Esophagus muscularis mucosa (tissue), 4 donors: ENCODE results near the gene TSHR. TPM values are rescaled to one million over a fixed set of nuclear protein-coding genes. Genes with fewer than 3 reads are reported as not detected.

Source experiments
- DNase-seq: peaks from one replicate; pipeline ENCODE4 v3.0.0-alpha.2; 2017; ENCODE audit errors: extremely low spot score
- H3K27ac ChIP-seq, 4 donors: fragments of 200-600 bp; sonication (generic); replicated peaks in 1 of 4; 1 replicate in 3 of 4; 2 replicates in 1 of 4; pipeline ENCODE4 v1.5.1; 2016 to 2019; ENCODE audit warnings: mild to moderate bottlenecking in 1 of 4
- H3K27me3 ChIP-seq, 4 donors: fragments of 200-600 bp; sonication (generic); one replicate each; pipeline versions ENCODE4 v1.5.1 to v1.6.0; 2016 to 2019
- H3K36me3 ChIP-seq, 4 donors: fragments of 200-600 bp; sonication (generic); one replicate each; pipeline ENCODE4 v1.5.1; 2016 to 2019
- H3K4me1 ChIP-seq, 4 donors: fragments of 200-600 bp; sonication (generic); one replicate each; pipeline ENCODE4 v1.5.1; 2016 to 2019
- H3K4me3 ChIP-seq, 4 donors: fragments of 200-600 bp; sonication (generic); 1 replicate in 2 of 4; 2 replicates in 2 of 4; pipeline ENCODE4 v1.5.1; 2016 to 2019; ENCODE audit warnings: mild to moderate bottlenecking in 4 of 4, moderate library complexity in 1 of 4
- H3K9me3 ChIP-seq, 4 donors: fragments of 200-600 bp; sonication (generic); 1 replicate in 3 of 4; 2 replicates in 1 of 4; pipeline ENCODE4 v1.5.1; 2016 to 2019
- EP300 ChIP-seq: sonication (generic); formaldehyde crosslinking; IDR thresholded peaks from one replicate; pipeline ENCODE4 v1.6.1; 2017; ENCODE audit warnings: antibody characterized with exemption
- POLR2A ChIP-seq: fragments of 450-650 bp; IDR thresholded peaks from one replicate; pipeline ENCODE4 v1.6.1; 2017; ENCODE audit warnings: antibody characterized with exemption, moderate library complexity, mild to moderate bottlenecking, low read depth
- POLR2AphosphoS5 ChIP-seq, 2 donors: sonication (generic); formaldehyde crosslinking; IDR thresholded peaks; one replicate each; pipeline ENCODE4 v1.6.1; 2017; ENCODE audit warnings: antibody characterized with exemption in 2 of 2
- WGBS: methylation state at CpG from one replicate; pipeline ENCODE4 v1.1.5; 2018; 5-methylcytosine and 5-hydroxymethylcytosine counted together
- intact Hi-C: fragments of 100-400 bp; cut with DNase I; formaldehyde crosslinking; loops from one replicate; pipeline ENCODE4 v1.15.1; 2023
- total RNA-seq, 4 donors: library from RNA; depleted of rRNA; stranded (reverse); fragments of >200 nt; gene quantifications; one replicate each; pipeline versions ENCODE4 v1.1.0 to v1.2.1, GENCODE V29; 2016
- TF ChIP-seq, protein P1 (sequence below), 3 experiments: fragments of 200-600 bp in 2 of 3; fragments of 450-650 bp in 1 of 3; sonication (generic) in 2 of 3; IDR thresholded peaks; one replicate each; pipeline ENCODE4 v1.5.1; 2017 to 2019; ENCODE audit warnings: antibody characterized with exemption in 3 of 3, mild to moderate bottlenecking in 2 of 3, moderate library complexity in 1 of 3

Gene TSHR
- total RNA-seq, 4 donors from 2014 or later = 0.17 TPM; not detected in 3

DNA sequence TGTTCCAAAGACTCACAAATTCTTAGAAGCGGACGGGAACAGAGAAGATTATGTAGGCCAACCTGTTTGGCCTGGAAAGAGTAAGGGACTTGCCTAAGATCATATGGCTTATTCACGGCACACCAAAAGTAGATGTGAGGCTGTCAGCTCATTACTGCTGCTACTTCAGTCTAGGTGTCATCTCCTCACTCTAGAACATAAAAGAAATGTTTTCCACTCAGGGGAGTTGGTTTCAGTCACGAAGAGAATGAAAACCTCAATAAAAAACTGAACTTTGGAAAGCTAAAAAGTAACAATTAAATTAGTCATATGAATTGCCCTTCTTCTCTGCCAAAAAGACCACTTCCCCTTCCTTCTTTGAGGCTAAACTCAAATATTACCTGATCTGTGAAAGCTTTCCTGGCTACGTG is 13.2 kb upstream of the TSHR start:
- Histone ChIP-seq H3K27ac (peak overlapping the region; percentile 36 to 73 (median 54)), H3K9me3 (no peaks in the 10 kb centered on the region), H3K36me3 (peaks cover 0 to 7% (median 0%) of the 10 kb centered on the region in 4 donors), H3K4me1 (peaks cover 11 to 17% (median 16%) of the 10 kb centered on the region in 4 donors), H3K4me3 (peak overlapping the region; percentile 64 to 78 (median 70)), H3K27me3 (peaks cover 0 to 14% (median 0%) of the 10 kb centered on the region in 4 donors)
- WGBS = 59% methylated on average over 5 of the region's 5 CpGs
- intact Hi-C loops = no loop called here
- no peak for DNase-seq
- TF ChIP-seq EP300 = no peak
- no peak for TF ChIP-seq POLR2AphosphoS5 (IDR thresholded peaks at IDR 0.05)
- no peak for TF ChIP-seq POLR2A
- TF ChIP-seq, protein P1, sequence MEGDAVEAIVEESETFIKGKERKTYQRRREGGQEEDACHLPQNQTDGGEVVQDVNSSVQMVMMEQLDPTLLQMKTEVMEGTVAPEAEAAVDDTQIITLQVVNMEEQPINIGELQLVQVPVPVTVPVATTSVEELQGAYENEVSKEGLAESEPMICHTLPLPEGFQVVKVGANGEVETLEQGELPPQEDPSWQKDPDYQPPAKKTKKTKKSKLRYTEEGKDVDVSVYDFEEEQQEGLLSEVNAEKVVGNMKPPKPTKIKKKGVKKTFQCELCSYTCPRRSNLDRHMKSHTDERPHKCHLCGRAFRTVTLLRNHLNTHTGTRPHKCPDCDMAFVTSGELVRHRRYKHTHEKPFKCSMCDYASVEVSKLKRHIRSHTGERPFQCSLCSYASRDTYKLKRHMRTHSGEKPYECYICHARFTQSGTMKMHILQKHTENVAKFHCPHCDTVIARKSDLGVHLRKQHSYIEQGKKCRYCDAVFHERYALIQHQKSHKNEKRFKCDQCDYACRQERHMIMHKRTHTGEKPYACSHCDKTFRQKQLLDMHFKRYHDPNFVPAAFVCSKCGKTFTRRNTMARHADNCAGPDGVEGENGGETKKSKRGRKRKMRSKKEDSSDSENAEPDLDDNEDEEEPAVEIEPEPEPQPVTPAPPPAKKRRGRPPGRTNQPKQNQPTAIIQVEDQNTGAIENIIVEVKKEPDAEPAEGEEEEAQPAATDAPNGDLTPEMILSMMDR (IDR thresholded peaks at IDR 0.05) = no peak

GRCh38 chr14:80944861-80945617 is 10.4 kb upstream of the TSHR start:
- no peak overlapping the region for H3K4me3 ChIP-seq
- DNase-seq = no peak
- no peak for TF ChIP-seq POLR2A
- TF ChIP-seq POLR2AphosphoS5 (IDR thresholded peaks at IDR 0.05) = no peak
- TF ChIP-seq, protein P1 (IDR thresholded peaks at IDR 0.05) = no peak
- no peak for TF ChIP-seq EP300
- no peaks in the 10 kb centered on the region for H3K36me3 ChIP-seq
- H3K9me3 ChIP-seq = no peaks in the 10 kb centered on the region
- peaks cover 11 to 17% (median 16%) of the 10 kb centered on the region in 4 donors for H3K4me1 ChIP-seq
- no peak overlapping the region for H3K27ac ChIP-seq
- 86% methylated on average over 5 of the region's 5 CpGs for WGBS
- H3K27me3 ChIP-seq = peaks cover 0 to 18% (median 0%) of the 10 kb centered on the region in 4 donors
- intact Hi-C loops = no loop called here

DNA sequence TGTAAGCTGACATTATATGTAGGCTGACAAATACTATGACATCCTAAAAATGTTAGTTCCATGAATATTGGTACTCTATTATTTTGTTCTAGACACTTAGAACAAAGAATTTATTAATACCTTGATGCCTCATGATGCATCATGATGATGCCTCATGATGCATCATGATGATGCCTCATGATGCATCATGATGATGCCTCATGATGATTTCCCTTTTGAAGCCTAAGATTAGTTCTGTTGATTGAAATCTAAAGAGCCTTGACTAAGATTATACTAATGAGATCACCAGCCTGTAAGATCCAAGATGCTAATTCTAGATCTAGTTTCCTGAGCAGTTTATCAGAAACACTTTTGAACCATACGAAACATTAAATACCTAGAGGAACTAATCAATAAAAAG is 9.2 kb upstream of the TSHR start:
- DNase-seq = no peak
- peaks cover 6 to 11% (median 10%) of the 10 kb centered on the region in 4 donors for H3K4me1 ChIP-seq
- no peak overlapping the region for H3K27ac ChIP-seq
- intact Hi-C loops = no loop called here
- no peak overlapping the region for H3K4me3 ChIP-seq
- no peaks in the 10 kb centered on the region for H3K9me3 ChIP-seq
- WGBS = 85% methylated on average over 1 of the region's 1 CpG
- peaks cover 0 to 18% (median 0%) of the 10 kb centered on the region in 4 donors for H3K27me3 ChIP-seq
- H3K36me3 ChIP-seq = no peaks in the 10 kb centered on the region
- TF ChIP-seq POLR2A (no peak), EP300 (no peak), POLR2AphosphoS5 (IDR thresholded peaks at IDR 0.05) (no peak)
- TF ChIP-seq, protein P1 (IDR thresholded peaks at IDR 0.05) = no peak

DNA sequence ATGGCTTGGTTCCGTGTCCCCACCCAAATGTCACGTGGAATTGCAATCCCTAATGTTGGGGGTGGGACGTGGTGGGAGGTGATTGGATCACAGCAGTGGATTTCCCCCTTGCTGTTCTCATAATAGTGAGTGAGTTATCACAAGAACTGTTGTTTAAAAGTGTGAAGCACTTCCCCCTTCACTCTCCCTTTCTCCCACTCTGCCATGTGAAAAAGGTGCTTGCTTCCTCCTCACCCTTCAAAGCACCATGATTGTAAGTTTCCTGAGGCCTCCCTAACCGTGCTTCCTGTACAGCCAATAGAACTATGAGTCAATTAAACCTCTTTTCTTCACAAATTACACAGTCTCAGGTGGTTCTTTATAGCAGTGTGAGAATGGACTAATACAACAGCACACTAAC is 8.6 kb upstream of the TSHR start:
- Histone ChIP-seq H3K4me1 (peaks cover 6 to 10% (median 8%) of the 10 kb centered on the region in 4 donors), H3K9me3 (no peaks in the 10 kb centered on the region), H3K36me3 (no peaks in the 10 kb centered on the region), H3K27ac (no peak overlapping the region), H3K4me3 (no peak overlapping the region), H3K27me3 (peaks cover 0 to 18% (median 0%) of the 10 kb centered on the region in 4 donors)
- TF ChIP-seq, protein P1 (IDR thresholded peaks at IDR 0.05) = no peak
- TF ChIP-seq POLR2A = no peak
- TF ChIP-seq EP300 = no peak
- TF ChIP-seq POLR2AphosphoS5 (IDR thresholded peaks at IDR 0.05) = no peak
- WGBS = 78% methylated on average over 4 of the region's 4 CpGs
- intact Hi-C loops = no loop called here
- DNase-seq = no peak
